GM12872 (cell line): ENCODE measurements around the gene SNX8.

Experiments
- TF ChIP-seq, protein P1 (sequence below): IDR thresholded peaks from 3 replicates; pipeline ENCODE4 v1.5.1; 2011; ENCODE audit warnings: low read depth, mild to moderate bottlenecking, low read length, moderate library complexity; ENCODE audit not compliant: insufficient read depth

SNX8 gene

GRCh38 chr7:2258661-2259365 is 55.4 kb downstream of the SNX8 start:
- TF ChIP-seq, protein P1, sequence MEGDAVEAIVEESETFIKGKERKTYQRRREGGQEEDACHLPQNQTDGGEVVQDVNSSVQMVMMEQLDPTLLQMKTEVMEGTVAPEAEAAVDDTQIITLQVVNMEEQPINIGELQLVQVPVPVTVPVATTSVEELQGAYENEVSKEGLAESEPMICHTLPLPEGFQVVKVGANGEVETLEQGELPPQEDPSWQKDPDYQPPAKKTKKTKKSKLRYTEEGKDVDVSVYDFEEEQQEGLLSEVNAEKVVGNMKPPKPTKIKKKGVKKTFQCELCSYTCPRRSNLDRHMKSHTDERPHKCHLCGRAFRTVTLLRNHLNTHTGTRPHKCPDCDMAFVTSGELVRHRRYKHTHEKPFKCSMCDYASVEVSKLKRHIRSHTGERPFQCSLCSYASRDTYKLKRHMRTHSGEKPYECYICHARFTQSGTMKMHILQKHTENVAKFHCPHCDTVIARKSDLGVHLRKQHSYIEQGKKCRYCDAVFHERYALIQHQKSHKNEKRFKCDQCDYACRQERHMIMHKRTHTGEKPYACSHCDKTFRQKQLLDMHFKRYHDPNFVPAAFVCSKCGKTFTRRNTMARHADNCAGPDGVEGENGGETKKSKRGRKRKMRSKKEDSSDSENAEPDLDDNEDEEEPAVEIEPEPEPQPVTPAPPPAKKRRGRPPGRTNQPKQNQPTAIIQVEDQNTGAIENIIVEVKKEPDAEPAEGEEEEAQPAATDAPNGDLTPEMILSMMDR: no peak

GRCh38 chr7:2257651-2258050 is 56.6 kb downstream of the SNX8 start:
- TF ChIP-seq, protein P1: no peak

GRCh38 chr7:2257046-2257551 is 57.1 kb downstream of the SNX8 start:
- TF ChIP-seq, protein P1: no peak

- TF ChIP-seq, protein P1: no peak
These were observed 57.8 kb downstream of the SNX8 start for GRCh38 chr7:2256306-2257045.

DNA sequence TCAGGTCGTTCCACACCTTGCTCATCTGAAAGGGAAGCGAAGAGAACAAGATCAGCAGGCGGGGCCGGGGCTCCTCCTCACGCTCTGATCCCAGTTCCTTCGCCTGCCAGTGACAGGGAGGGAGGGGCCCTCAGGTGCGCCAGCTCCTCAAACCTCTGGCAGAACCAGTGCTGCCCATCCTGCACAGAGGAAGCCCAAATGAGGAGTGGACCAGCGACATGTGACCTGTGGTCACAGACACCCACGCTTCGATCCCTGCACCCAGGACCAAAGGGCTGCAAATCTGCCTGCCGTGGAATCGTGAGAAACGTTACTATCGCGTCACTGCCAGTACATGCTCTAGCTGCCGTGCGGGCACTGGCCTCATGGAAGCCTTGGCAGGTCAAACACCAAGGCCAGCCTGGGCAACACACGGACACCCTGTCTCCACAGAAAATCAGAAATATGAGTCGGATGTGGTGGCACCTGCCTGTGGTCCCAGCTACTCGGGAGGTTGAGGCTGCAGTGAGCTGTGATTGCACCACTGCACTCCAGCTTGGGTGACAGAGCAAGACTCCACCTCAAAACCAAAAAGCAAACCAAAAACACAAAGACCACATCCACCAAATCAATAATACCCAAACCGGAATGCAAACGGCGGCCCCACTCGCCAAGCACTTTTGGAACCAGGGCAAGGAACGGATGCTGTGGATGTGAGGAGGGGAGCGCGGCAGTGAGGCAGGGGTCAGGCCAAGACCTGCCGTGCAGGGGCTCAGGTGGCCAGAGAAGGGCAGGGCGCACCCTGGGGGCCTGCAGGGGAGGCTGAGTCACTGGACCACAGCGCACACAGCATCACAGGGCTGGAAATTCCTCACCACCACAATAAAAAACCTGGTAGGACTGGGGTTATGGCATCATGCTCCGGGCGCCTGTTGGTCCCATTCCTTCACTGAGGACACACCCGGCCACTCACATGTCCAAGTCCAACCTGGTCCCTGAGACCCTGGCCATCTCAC is 58.8 kb downstream of the SNX8 start:
- TF ChIP-seq, protein P1: no peak

GRCh38 chr7:2254429-2255144 is 59.7 kb downstream of the SNX8 start:
- TF ChIP-seq, protein P1: no peak
